Stomach (tissue), 9 donors: Measurements from ENCODE around the gene MLLT10. TPM values are rescaled to one million over a fixed set of nuclear protein-coding genes. Genes with fewer than 3 reads are reported as not detected.

Experiments
- DNase-seq, 2 donors: peaks; one replicate each; pipeline versions ENCODE4 v3.0.0 to v3.0.0-alpha.2; 2013 to 2019
- H3K27ac ChIP-seq, 5 donors: fragments of 200-600 bp in 4 of 5; sonication (generic) in 4 of 5; one replicate each; pipeline ENCODE4 v1.5.1; 2013 to 2019; ENCODE audit warnings: mild to moderate bottlenecking in 1 of 5, moderate library complexity in 1 of 5
- H3K27me3 ChIP-seq, 3 donors: fragments of 200-600 bp; sonication (generic); one replicate each; pipeline ENCODE4 v1.5.1; 2017 to 2019; ENCODE audit warnings: mixed run types in 1 of 3
- H3K36me3 ChIP-seq, 4 donors: fragments of 200-600 bp; sonication (generic); 1 replicate in 3 of 4; 2 replicates in 1 of 4; pipeline ENCODE4 v1.5.1; 2016 to 2019
- H3K4me1 ChIP-seq, 4 donors: fragments of 200-600 bp; sonication (generic); one replicate each; pipeline ENCODE4 v1.5.1; 2016 to 2019
- H3K4me3 ChIP-seq, 4 donors: fragments of 200-600 bp; sonication (generic) in 3 of 4; one replicate each; pipeline ENCODE4 v1.5.1; 2016 to 2019; ENCODE audit warnings: mild to moderate bottlenecking in 1 of 4
- H3K9me3 ChIP-seq, 4 donors: fragments of 200-600 bp; sonication (generic); one replicate each; pipeline ENCODE4 v1.5.1; 2016 to 2019
- CTCF ChIP-seq, 7 experiments: fragments of 450-650 bp in 4 of 7; fragments of 200-600 bp in 3 of 7; sonication (generic) in 3 of 7; IDR thresholded peaks; one replicate each; pipeline ENCODE4 v1.5.1; 2016 to 2019; ENCODE audit warnings: antibody characterized with exemption in 7 of 7, control low read depth in 2 of 7, mild to moderate bottlenecking in 1 of 7
- EP300 ChIP-seq: sonication (generic); formaldehyde crosslinking; IDR thresholded peaks from one replicate; pipeline ENCODE4 v1.6.1; 2017; ENCODE audit warnings: antibody characterized with exemption
- POLR2A ChIP-seq, 4 donors: fragments of 450-650 bp; IDR thresholded peaks; one replicate each; pipeline ENCODE4 v1.6.1; 2016; ENCODE audit warnings: antibody characterized with exemption in 4 of 4, control low read depth in 2 of 4, mild to moderate bottlenecking in 1 of 4, moderate library complexity in 1 of 4
- POLR2AphosphoS5 ChIP-seq, 3 donors: sonication (generic); formaldehyde crosslinking; IDR thresholded peaks; one replicate each; pipeline ENCODE4 v1.6.1; 2016; ENCODE audit warnings: antibody characterized with exemption in 3 of 3
- whole genome bisulfite sequencing, 5 donors: extraction: QIAGEN DNeasy Blood & Tissue Kit in 3 of 5; methylation state at CpG; one replicate each; pipeline versions ENCODE4 v1.1.5 to v1.1.7; 2013 to 2018; 5-methylcytosine and 5-hydroxymethylcytosine counted together
- intact Hi-C: fragments of 100-400 bp; cut with DNase I; formaldehyde crosslinking; loops from one replicate; pipeline ENCODE4 v1.15.1; 2023; ENCODE audit warnings: low total_unique reads
- polyA plus RNA-seq, 3 donors: library from polyadenylated mRNA; stranded (reverse); fragments of 200-250 nt; gene quantifications; one replicate each; pipeline ENCODE4 v1.2.3, GENCODE V29; 2013
- total RNA-seq, 5 donors: library from RNA; depleted of rRNA; stranded (reverse); fragments of >200 nt; gene quantifications; one replicate each; pipeline versions ENCODE4 v1.1.0 to v1.2.3, GENCODE V29; 2014 to 2016
- donor health status: healthy with polysubstance abuse.
- donor health status: Bipolar disorder and iron deficiency.
- donor health status: healthy.

The MLLT10 gene
- total and polyA plus RNA-seq, 8 donors, result 12.8 to 76.9 (median 23.8) TPM

DNA sequence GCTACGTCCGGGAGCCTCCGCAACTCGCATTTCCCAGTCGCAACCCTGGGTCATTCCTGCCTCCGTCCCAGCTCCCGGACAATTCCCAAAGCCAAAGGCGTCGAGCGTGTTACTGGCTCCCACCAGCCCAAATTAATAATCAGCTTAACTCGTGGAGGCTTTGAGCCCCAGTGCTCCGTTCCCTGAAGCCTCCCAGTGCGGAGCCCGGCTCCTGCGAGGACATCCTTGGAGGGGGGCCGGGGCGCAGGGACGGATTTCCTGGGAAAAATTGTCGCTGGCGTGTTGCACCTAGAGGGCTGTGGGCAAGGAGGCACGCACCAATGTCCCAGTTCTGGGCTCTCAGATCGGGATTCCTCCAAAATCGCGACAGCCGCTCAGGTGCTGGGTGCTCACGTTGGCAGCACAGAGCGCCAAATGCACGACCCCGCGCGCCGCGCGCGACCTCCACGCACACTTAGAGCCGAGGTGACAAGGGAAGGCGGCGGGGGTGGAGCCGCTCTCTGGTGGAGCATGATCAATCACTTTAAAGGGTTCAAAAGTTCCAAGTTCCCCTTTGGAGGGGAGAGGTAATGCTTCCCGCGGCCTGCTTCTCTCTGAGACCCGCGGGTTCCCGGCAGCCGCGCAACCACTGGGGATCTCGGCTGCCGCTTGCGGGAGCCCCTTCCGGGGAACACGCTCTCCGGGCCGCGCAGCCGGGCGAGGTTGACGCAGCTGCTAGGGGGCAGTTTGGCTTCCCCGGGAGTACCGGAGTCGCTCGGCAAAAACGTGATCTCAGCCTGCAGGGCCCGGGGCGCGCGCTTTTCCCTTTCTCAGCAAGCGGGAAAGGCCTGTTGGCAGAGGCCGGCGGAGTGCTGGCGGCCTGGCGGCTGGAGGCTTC, 34.1 kb upstream of the MLLT10 start:
- intact Hi-C loops, result loop anchor here (10.0 kb wide), 1 partner anchor 235 kb away; no protein-coding TSS in a partner anchor
- H3K4me3 ChIP-seq, result peak overlapping the region in 3 of 4 donors; percentile 10 to 37 (median 15)
- no peaks in the 10 kb centered on the region for H3K36me3 ChIP-seq
- no peak for TF ChIP-seq CTCF (IDR thresholded peaks at IDR 0.05)
- TF ChIP-seq POLR2AphosphoS5 (IDR thresholded peaks at IDR 0.05), result no peak
- TF ChIP-seq EP300, result no peak
- no peak for TF ChIP-seq POLR2A (IDR thresholded peaks at IDR 0.05)
- peak in 1 of 2 donors; percentile 78 for DNase-seq
- H3K27ac ChIP-seq, result no peak overlapping the region
- 55 to 69% (median 64%) methylated on average over 45 to 72 of the region's 72 CpGs for WGBS, 5 donors
- peaks cover 17 to 38% (median 29%) of the 10 kb centered on the region in 4 donors for H3K4me1 ChIP-seq
- peaks cover 0 to 57% (median 36%) of the 10 kb centered on the region in 3 donors for H3K27me3 ChIP-seq
- H3K9me3 ChIP-seq, result peaks cover 0 to 5% (median 0%) of the 10 kb centered on the region in 4 donors

DNA sequence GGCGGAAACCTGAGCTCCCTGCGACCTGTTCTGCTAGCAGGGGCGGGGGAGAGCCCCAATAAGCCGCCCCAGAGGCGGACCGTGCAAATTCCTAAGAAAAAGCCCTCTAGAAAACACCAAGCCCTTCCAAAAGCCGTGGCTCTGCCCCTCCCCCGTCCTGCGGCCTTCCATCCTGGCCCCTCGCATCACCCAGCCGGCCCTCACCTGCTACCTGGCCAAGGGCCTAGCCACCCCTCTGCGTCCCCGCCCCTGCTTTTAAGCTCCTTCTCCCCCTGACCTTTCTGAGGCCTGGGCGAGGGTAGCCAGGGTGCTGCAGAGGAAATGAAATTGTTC, 33.5 kb upstream of the MLLT10 start:
- Histone ChIP-seq H3K4me1 (peaks cover 12 to 32% (median 23%) of the 10 kb centered on the region in 4 donors), H3K4me3 (peak overlapping the region in 3 of 4 donors; percentile 10 to 37 (median 15)), H3K27ac (no peak overlapping the region), H3K9me3 (peaks cover 0 to 5% (median 0%) of the 10 kb centered on the region in 4 donors), H3K27me3 (peaks cover 0 to 51% (median 30%) of the 10 kb centered on the region in 3 donors), H3K36me3 (no peaks in the 10 kb centered on the region)
- TF ChIP-seq EP300 (no peak), POLR2AphosphoS5 (IDR thresholded peaks at IDR 0.05) (no peak), CTCF (IDR thresholded peaks at IDR 0.05) (no peak), POLR2A (IDR thresholded peaks at IDR 0.05) (no peak)
- intact Hi-C loops, result no loop called here
- WGBS, 5 donors, result 61 to 83% (median 73%) methylated on average over 8 to 14 of the region's 14 CpGs
- DNase-seq, result no peak

GRCh38 chr10:21501091-21501490, 32.9 kb upstream of the MLLT10 start:
- TF ChIP-seq EP300 (no peak), POLR2A (IDR thresholded peaks at IDR 0.05) (no peak), CTCF (IDR thresholded peaks at IDR 0.05) (no peak), POLR2AphosphoS5 (IDR thresholded peaks at IDR 0.05) (no peak)
- Histone ChIP-seq H3K27ac (no peak overlapping the region), H3K27me3 (peaks cover 0 to 49% (median 30%) of the 10 kb centered on the region in 3 donors), H3K4me1 (peaks cover 12 to 27% (median 20%) of the 10 kb centered on the region in 4 donors), H3K4me3 (no peak overlapping the region), H3K9me3 (peaks cover 0 to 5% (median 0%) of the 10 kb centered on the region in 4 donors), H3K36me3 (no peaks in the 10 kb centered on the region)
- WGBS, 5 donors, result 92 to 100% (median 94%) methylated on average over 5 of the region's 5 CpGs
- intact Hi-C loops, result no loop called here
- DNase-seq, result no peak

- 77 to 93% (median 87%) methylated on average over 2 of the region's 2 CpGs for WGBS, 5 donors
- H3K36me3 ChIP-seq, result no peaks in the 10 kb centered on the region
- no peak overlapping the region for H3K4me3 ChIP-seq
- H3K27me3 ChIP-seq, result peaks cover 0 to 42% (median 23%) of the 10 kb centered on the region in 3 donors
- TF ChIP-seq POLR2AphosphoS5 (IDR thresholded peaks at IDR 0.05) (no peak), EP300 (no peak), POLR2A (IDR thresholded peaks at IDR 0.05) (no peak), CTCF (IDR thresholded peaks at IDR 0.05) (no peak)
- peaks cover 8 to 19% (median 13%) of the 10 kb centered on the region in 4 donors for H3K4me1 ChIP-seq
- H3K27ac ChIP-seq, result no peak overlapping the region
- no peak for DNase-seq
- H3K9me3 ChIP-seq, result peaks cover 0 to 5% (median 0%) of the 10 kb centered on the region in 4 donors
- intact Hi-C loops, result no loop called here
These were observed 32.2 kb upstream of the MLLT10 start for GRCh38 chr10:21501731-21502347.
